GM21526 (cell line): Measurements from ENCODE around the gene RASSF1.
"Not testable (repeated sequence)": the region's sequence is repeated elsewhere in the genome, so short reads cannot be mapped to it uniquely, and the experiment has no call there.

ENCODE experiments used
- ATAC-seq: cut with Tn5 transposase; IDR thresholded peaks from one replicate; pipeline ENCODE4 v1.9.1; 2021; ENCODE audit warnings: moderate library complexity; ENCODE audit not compliant: unreplicated experiment, low FRiP score

RASSF1 gene

GRCh38 chr3:50325497-50326181 lies 15.0 kb downstream of the RASSF1 start:
- no peak for ATAC-seq

GRCh38 chr3:50325113-50325480 lies 15.5 kb downstream of the RASSF1 start:
- no peak for ATAC-seq

GRCh38 chr3:50324351-50325112 lies 16.1 kb downstream of the RASSF1 start:
- no peak for ATAC-seq

- no peak for ATAC-seq
Observed at GRCh38 chr3:50323614-50324199, 16.9 kb downstream of the RASSF1 start.

GRCh38 chr3:50323092-50323600 lies 17.5 kb downstream of the RASSF1 start:
- ATAC-seq: no peak

GRCh38 chr3:50322386-50323091 lies 18.1 kb downstream of the RASSF1 start, which contains the start of gene HYAL2:
HYAL2 (minus strand) TSS chr3:50322745; CDS start chr3:50320489, 2,256 bp downstream.
- ATAC-seq: no peak

- ATAC-seq: no peak
Observed at GRCh38 chr3:50322115-50322385, 18.6 kb downstream of the RASSF1 start.

GRCh38 chr3:50321336-50322114 lies 19.1 kb downstream of the RASSF1 start:
- ATAC-seq: peak; percentile 61

- ATAC-seq: peak; percentile 41
Observed at GRCh38 chr3:50320853-50321335, 19.7 kb downstream of the RASSF1 start.

GRCh38 chr3:50319894-50320625 lies 20.6 kb downstream of the RASSF1 start:
- no peak for ATAC-seq

- ATAC-seq: no peak
Observed at GRCh38 chr3:50319181-50319893, 21.3 kb downstream of the RASSF1 start.

- ATAC-seq: no peak
Observed at GRCh38 chr3:50318615-50319014, 22.0 kb downstream of the RASSF1 start.

- no peak for ATAC-seq
Observed at GRCh38 chr3:50318163-50318562, 22.5 kb downstream of the RASSF1 start.

- no peak for ATAC-seq
Observed at GRCh38 chr3:50317300-50317699, 23.3 kb downstream of the RASSF1 start.

GRCh38 chr3:50316657-50317242 lies 23.9 kb downstream of the RASSF1 start:
- no peak for ATAC-seq

GRCh38 chr3:50314816-50315215 lies 25.8 kb downstream of the RASSF1 start:
- ATAC-seq: no peak

- no peak for ATAC-seq
Observed at GRCh38 chr3:50314342-50314741, 26.3 kb downstream of the RASSF1 start.

- not testable (repeated sequence) for ATAC-seq
Observed at GRCh38 chr3:50312041-50312440, 28.6 kb downstream of the RASSF1 start.
